Measurements from ENCODE around the gene SPCS1.

DNA sequence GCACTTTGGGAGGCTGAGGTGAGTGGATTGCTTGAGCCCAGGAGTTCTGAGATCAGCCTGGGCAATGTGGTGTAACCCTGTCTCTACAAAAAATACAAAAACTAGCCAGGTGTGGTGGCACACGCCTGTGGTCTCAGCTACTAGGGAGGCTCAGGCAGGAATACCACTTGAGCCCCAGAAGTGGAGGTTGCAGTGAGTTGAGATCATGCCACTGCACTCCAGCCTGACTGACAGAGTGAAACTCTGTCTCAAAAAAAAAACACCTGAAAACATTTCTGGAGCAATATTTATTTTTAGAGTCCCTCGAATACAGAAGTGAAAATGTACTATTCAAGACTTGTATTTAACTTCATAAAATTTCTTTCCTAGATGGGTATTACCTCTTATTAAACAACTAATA is 4.6 kb downstream of the SPCS1 start:
- TF ChIP-seq, protein P1, sequence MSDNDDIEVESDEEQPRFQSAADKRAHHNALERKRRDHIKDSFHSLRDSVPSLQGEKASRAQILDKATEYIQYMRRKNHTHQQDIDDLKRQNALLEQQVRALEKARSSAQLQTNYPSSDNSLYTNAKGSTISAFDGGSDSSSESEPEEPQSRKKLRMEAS (IDR thresholded peaks at IDR 0.05; ENCODE audit: low read depth) = no peak
- TF ChIP-seq, protein P2, sequence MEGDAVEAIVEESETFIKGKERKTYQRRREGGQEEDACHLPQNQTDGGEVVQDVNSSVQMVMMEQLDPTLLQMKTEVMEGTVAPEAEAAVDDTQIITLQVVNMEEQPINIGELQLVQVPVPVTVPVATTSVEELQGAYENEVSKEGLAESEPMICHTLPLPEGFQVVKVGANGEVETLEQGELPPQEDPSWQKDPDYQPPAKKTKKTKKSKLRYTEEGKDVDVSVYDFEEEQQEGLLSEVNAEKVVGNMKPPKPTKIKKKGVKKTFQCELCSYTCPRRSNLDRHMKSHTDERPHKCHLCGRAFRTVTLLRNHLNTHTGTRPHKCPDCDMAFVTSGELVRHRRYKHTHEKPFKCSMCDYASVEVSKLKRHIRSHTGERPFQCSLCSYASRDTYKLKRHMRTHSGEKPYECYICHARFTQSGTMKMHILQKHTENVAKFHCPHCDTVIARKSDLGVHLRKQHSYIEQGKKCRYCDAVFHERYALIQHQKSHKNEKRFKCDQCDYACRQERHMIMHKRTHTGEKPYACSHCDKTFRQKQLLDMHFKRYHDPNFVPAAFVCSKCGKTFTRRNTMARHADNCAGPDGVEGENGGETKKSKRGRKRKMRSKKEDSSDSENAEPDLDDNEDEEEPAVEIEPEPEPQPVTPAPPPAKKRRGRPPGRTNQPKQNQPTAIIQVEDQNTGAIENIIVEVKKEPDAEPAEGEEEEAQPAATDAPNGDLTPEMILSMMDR (IDR thresholded peaks at IDR 0.05) = no peak
- no peak for TF ChIP-seq SMC3 (IDR thresholded peaks at IDR 0.05; ENCODE audit: low read depth, low read length)
- no peak for TF ChIP-seq TEAD4 (IDR thresholded peaks at IDR 0.05; ENCODE audit: borderline replicate concordance, insufficient read depth)
- TF ChIP-seq, protein P3, sequence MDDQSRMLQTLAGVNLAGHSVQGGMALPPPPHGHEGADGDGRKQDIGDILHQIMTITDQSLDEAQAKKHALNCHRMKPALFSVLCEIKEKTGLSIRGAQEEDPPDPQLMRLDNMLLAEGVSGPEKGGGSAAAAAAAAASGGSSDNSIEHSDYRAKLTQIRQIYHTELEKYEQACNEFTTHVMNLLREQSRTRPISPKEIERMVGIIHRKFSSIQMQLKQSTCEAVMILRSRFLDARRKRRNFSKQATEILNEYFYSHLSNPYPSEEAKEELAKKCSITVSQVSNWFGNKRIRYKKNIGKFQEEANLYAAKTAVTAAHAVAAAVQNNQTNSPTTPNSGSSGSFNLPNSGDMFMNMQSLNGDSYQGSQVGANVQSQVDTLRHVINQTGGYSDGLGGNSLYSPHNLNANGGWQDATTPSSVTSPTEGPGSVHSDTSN (IDR thresholded peaks at IDR 0.05) = no peak
- no peak for TF ChIP-seq EZH2phosphoT487 (IDR thresholded peaks at IDR 0.05; ENCODE audit: borderline replicate concordance, low read depth)
- no peak for TF ChIP-seq POLR2AphosphoS5 (IDR thresholded peaks at IDR 0.05; ENCODE audit: low read depth, low read length)
- TF ChIP-seq, protein P4, sequence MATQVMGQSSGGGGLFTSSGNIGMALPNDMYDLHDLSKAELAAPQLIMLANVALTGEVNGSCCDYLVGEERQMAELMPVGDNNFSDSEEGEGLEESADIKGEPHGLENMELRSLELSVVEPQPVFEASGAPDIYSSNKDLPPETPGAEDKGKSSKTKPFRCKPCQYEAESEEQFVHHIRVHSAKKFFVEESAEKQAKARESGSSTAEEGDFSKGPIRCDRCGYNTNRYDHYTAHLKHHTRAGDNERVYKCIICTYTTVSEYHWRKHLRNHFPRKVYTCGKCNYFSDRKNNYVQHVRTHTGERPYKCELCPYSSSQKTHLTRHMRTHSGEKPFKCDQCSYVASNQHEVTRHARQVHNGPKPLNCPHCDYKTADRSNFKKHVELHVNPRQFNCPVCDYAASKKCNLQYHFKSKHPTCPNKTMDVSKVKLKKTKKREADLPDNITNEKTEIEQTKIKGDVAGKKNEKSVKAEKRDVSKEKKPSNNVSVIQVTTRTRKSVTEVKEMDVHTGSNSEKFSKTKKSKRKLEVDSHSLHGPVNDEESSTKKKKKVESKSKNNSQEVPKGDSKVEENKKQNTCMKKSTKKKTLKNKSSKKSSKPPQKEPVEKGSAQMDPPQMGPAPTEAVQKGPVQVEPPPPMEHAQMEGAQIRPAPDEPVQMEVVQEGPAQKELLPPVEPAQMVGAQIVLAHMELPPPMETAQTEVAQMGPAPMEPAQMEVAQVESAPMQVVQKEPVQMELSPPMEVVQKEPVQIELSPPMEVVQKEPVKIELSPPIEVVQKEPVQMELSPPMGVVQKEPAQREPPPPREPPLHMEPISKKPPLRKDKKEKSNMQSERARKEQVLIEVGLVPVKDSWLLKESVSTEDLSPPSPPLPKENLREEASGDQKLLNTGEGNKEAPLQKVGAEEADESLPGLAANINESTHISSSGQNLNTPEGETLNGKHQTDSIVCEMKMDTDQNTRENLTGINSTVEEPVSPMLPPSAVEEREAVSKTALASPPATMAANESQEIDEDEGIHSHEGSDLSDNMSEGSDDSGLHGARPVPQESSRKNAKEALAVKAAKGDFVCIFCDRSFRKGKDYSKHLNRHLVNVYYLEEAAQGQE (IDR thresholded peaks at IDR 0.05; ENCODE audit: low read depth, low read length) = no peak
